PC-3 (cell line): Measurements from ENCODE around the gene BHLHE40. TPM values are rescaled to one million over a fixed set of nuclear protein-coding genes. Genes with fewer than 3 reads are reported as not detected.

ENCODE experiments used
- ATAC-seq: fragments of 200-7000 bp; cut with Tn5 transposase; 2 replicates; pipeline ENCODE4 v1.9.1; 2020; ENCODE audit warnings: mild to moderate bottlenecking, moderate library complexity
- BruUV-seq: library from RNA; stranded (reverse); fragments of 400-500 nt; replicated peaks from 2 replicates; lab custom pipeline; 2021; lab: Mats Ljungman, UMichigan
- CTCF ChIA-PET: fragments of 300-600 bp; sonication (Branson Sonifier 250); formaldehyde crosslinking; loops from one replicate; lab custom pipeline; 2022; ENCODE audit warnings: antibody characterized with exemption; lab: Charles Lee
- POLR2A ChIA-PET: fragments of 300-600 bp; sonication (Branson Sonifier 250); formaldehyde crosslinking; loops from one replicate; lab custom pipeline; 2022; ENCODE audit warnings: antibody characterized with exemption; ENCODE audit not compliant: unreplicated experiment; lab: Charles Lee
- DNase-seq: peaks from one replicate; pipeline ENCODE4 v3.0.0-alpha.2; 2015
- H2AFZ ChIP-seq: fragments of 300-600 bp; sonication (generic); 2 replicates; pipeline ENCODE4 v1.6.0; 2016; ENCODE audit warnings: antibody characterized with exemption, low read length
- H3F3A ChIP-seq: fragments of 300-600 bp; sonication (generic); one replicate; pipeline ENCODE4 v1.6.0; 2017; ENCODE audit warnings: antibody characterized with exemption, low read length, control low read depth, mild to moderate bottlenecking; ENCODE audit not compliant: unreplicated experiment
- H3K27ac ChIP-seq: fragments of 300-600 bp; sonication (generic); 2 replicates; pipeline ENCODE4 v1.5.1; 2016; ENCODE audit warnings: mild to moderate bottlenecking, low read length
- H3K27me3 ChIP-seq: fragments of 300-600 bp; sonication (generic); 2 replicates; pipeline ENCODE4 v1.6.1; 2016; ENCODE audit warnings: low read length, mixed read lengths
- H3K36me3 ChIP-seq: fragments of 300-600 bp; sonication (generic); 2 replicates; pipeline ENCODE4 v1.6.1; 2016; ENCODE audit warnings: low read depth, mixed run types, low read length, mixed read lengths
- H3K4me1 ChIP-seq: fragments of 300-600 bp; sonication (generic); 2 replicates; pipeline ENCODE4 v1.5.1; 2016; ENCODE audit warnings: low read length; ENCODE audit not compliant: insufficient read depth
- H3K4me2 ChIP-seq: fragments of 300-600 bp; sonication (generic); 2 replicates; pipeline ENCODE4 v1.6.0; 2016; ENCODE audit warnings: low read length
- H3K4me3 ChIP-seq: fragments of 300-600 bp; sonication (generic); 2 replicates; pipeline ENCODE4 v1.5.1; 2016; ENCODE audit warnings: mild to moderate bottlenecking, low read length, mixed read lengths
- H3K79me2 ChIP-seq: fragments of 300-600 bp; sonication (generic); 2 replicates; pipeline ENCODE4 v1.6.1; 2017; ENCODE audit warnings: low read length, mixed read lengths
- H3K9ac ChIP-seq: fragments of 300-600 bp; sonication (generic); 2 replicates; pipeline ENCODE4 v1.6.0; 2016; ENCODE audit warnings: mild to moderate bottlenecking, low read length
- H3K9me2 ChIP-seq: fragments of 300-600 bp; sonication (generic); replicated peaks from 2 replicates; pipeline ENCODE4 v1.6.1; 2016; ENCODE audit warnings: mixed run types, low read length, mixed read lengths
- H3K9me3 ChIP-seq: fragments of 300-600 bp; sonication (generic); 2 replicates; pipeline ENCODE4 v1.6.1; 2016; ENCODE audit warnings: low read length, mixed read lengths
- H4K20me1 ChIP-seq: fragments of 300-600 bp; sonication (generic); 2 replicates; pipeline ENCODE4 v1.6.1; 2016; ENCODE audit warnings: low read length, mixed read lengths
- EZH2 ChIP-seq: fragments of 300-600 bp; sonication (generic); IDR thresholded peaks from one replicate; pipeline ENCODE4 v1.6.1; 2017; ENCODE audit warnings: antibody characterized with exemption, mild to moderate bottlenecking, low read length; ENCODE audit not compliant: unreplicated experiment
- EZH2phosphoT487 ChIP-seq: fragments of 300-600 bp; sonication (generic); IDR thresholded peaks from 2 replicates; pipeline ENCODE4 v1.6.1; 2018; ENCODE audit warnings: mild to moderate bottlenecking, antibody characterized with exemption, low read length, borderline replicate concordance
- intact Hi-C: fragments of 100-400 bp; cut with micrococcal nuclease; formaldehyde crosslinking; loops from 2 replicates; pipeline ENCODE4 v1.9.0; 2023
- total RNA-seq: library from RNA; depleted of rRNA; stranded (reverse); fragments of >200 nt; gene quantifications from 2 replicates; pipeline ENCODE4 v1.2.3, GENCODE V29; 2014
- TF ChIP-seq, protein P1 (sequence below): fragments of 300-600 bp; sonication (generic); conservative IDR thresholded peaks from 2 replicates; pipeline ENCODE4 v1.5.1; 2017; ENCODE audit warnings: antibody characterized with exemption, low read depth, mild to moderate bottlenecking, low read length

Gene BHLHE40
- total RNA-seq, 1 experiment from 2014 or later: 256 TPM

DNA sequence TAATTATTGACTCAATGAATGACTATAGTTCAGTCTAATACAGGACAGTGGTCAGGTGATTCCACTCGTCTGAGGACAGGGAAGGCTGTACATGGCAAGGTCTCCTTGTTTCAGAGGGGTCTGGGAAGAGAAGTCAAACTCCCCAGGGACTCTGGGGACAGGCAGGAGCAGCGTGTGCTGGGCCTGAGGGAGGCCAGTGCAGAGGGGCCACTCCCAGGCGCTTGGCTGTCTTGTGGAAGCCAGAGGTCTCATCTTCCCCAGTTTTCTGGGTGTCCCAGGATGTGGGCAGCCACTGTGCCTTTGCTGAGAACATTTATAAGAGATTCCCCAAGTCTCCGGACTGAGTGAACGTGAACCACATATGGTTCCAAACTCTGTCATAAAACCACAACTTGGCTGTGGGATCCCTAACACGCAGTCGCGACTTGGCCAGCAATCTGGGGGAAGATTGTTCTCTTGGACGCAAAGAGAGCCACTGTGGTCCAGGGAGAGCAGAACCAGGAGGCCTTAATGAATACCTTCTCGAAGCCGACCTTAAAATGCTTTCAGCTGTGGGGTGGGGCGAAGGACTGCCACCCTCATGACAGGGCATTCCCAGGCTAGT lies 30.4 kb downstream of the BHLHE40 start:
- Histone ChIP-seq H3K9me2 (no peaks in the 10 kb centered on the region), H3F3A (no peaks in the 10 kb centered on the region), H2AFZ (no peak overlapping the region), H3K36me3 (no peaks in the 10 kb centered on the region), H3K9me3 (no peaks in the 10 kb centered on the region), H3K27ac (no peak overlapping the region), H3K4me2 (no peak overlapping the region), H4K20me1 (no peaks in the 10 kb centered on the region), H3K79me2 (no peaks in the 10 kb centered on the region), H3K4me1 (peaks cover 19% of the 10 kb centered on the region), H3K4me3 (no peak overlapping the region), H3K9ac (no peak overlapping the region), H3K27me3 (no peaks in the 10 kb centered on the region)
- ATAC-seq: no peak
- DNase-seq: no peak
- BruUV-seq: no TSS peak
- TF ChIP-seq EZH2phosphoT487 (no peak), EZH2 (no peak)
- TF ChIP-seq, protein P1, sequence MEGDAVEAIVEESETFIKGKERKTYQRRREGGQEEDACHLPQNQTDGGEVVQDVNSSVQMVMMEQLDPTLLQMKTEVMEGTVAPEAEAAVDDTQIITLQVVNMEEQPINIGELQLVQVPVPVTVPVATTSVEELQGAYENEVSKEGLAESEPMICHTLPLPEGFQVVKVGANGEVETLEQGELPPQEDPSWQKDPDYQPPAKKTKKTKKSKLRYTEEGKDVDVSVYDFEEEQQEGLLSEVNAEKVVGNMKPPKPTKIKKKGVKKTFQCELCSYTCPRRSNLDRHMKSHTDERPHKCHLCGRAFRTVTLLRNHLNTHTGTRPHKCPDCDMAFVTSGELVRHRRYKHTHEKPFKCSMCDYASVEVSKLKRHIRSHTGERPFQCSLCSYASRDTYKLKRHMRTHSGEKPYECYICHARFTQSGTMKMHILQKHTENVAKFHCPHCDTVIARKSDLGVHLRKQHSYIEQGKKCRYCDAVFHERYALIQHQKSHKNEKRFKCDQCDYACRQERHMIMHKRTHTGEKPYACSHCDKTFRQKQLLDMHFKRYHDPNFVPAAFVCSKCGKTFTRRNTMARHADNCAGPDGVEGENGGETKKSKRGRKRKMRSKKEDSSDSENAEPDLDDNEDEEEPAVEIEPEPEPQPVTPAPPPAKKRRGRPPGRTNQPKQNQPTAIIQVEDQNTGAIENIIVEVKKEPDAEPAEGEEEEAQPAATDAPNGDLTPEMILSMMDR: no peak
- ChIA-PET POLR2A (no interaction called here), CTCF (no interaction called here)
- intact Hi-C loops: no loop called here

DNA sequence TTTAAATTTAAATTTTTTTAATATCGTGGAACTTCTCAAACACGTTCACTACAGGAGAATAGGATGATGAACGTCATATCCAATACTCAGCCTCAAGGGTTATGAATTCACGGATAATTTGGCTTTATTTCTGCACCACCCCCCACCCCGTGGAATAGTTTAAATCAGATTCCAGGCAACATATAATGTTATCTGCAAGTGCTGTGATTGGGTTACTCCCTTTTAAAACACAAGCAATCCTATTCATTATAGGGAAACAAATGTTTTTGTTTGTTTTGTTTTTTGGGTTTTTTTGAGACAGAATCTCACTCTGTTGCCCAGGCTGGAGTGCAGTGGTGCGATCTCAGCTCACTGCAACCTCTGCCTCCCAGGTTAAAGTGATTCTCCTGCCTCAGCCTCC lies 30.9 kb downstream of the BHLHE40 start:
- no peak overlapping the region for H2AFZ ChIP-seq
- H3K27ac ChIP-seq: no peak overlapping the region
- no peaks in the 10 kb centered on the region for H3K9me3 ChIP-seq
- H3K9ac ChIP-seq: no peak overlapping the region
- ChIA-PET POLR2A (no interaction called here), CTCF (no interaction called here)
- intact Hi-C loops: no loop called here
- H4K20me1 ChIP-seq: no peaks in the 10 kb centered on the region
- ATAC-seq (no peak), DNase-seq (no peak)
- no TSS peak for BruUV-seq
- H3K36me3 ChIP-seq: no peaks in the 10 kb centered on the region
- H3K4me1 ChIP-seq: peaks cover 19% of the 10 kb centered on the region
- H3K27me3 ChIP-seq: no peaks in the 10 kb centered on the region
- no peak overlapping the region for H3K4me3 ChIP-seq
- no peaks in the 10 kb centered on the region for H3K9me2 ChIP-seq
- no peak overlapping the region for H3K4me2 ChIP-seq
- TF ChIP-seq EZH2 (no peak), EZH2phosphoT487 (no peak)
- TF ChIP-seq, protein P1: no peak
- H3K79me2 ChIP-seq: no peaks in the 10 kb centered on the region
- H3F3A ChIP-seq: no peaks in the 10 kb centered on the region

DNA sequence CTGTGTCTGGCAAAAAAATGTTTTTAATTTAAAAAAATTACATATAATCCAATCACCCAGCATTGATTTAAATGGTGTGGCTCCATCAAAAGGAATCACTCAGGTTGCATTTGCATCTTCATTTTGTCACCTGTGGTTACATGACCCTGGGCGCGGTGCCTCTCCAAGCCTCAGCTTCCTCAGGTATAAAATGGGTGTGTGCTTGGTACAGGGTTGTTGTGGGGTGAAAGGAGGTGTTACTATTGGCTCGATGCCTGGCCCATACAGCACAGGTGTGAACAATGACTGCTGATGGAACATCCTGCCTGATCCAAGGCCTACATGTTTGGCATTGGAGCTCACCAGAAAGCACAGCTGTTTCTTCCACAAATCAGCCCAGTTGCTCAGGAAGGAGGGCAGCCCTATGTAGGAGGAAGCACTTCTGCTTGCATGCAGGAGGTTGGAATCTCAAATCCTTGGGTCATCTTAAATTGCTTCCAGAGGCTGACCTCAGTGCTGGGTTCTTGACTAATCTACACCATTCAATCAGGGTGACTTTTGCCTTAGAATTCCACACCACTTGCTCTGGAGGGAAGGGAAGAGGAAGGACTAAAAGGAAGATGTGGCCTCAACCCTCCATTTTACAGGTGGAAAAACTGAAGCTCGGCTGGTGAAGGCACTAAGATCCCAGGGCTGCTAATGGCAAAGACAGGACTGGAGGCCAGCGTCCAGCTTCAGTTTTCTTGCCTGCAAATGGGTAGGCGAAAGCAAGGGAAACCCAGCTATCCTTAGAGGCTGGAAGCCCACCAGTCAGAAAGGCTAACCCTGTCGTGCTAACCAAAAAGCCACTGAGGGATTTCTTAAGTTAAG lies 31.7 kb downstream of the BHLHE40 start:
- Histone ChIP-seq H3K4me2 (no peak overlapping the region), H3K27ac (no peak overlapping the region), H2AFZ (no peak overlapping the region), H3K4me1 (peaks cover 20% of the 10 kb centered on the region), H3K9me2 (no peaks in the 10 kb centered on the region), H3K9me3 (no peaks in the 10 kb centered on the region), H3F3A (no peaks in the 10 kb centered on the region), H3K36me3 (no peaks in the 10 kb centered on the region), H3K9ac (no peak overlapping the region), H3K27me3 (no peaks in the 10 kb centered on the region), H3K79me2 (no peaks in the 10 kb centered on the region), H4K20me1 (no peaks in the 10 kb centered on the region), H3K4me3 (no peak overlapping the region)
- intact Hi-C loops: no loop called here
- BruUV-seq: no TSS peak
- no peak for ATAC-seq
- TF ChIP-seq EZH2phosphoT487: no peak
- TF ChIP-seq, protein P1: no peak
- DNase-seq: no peak
- ChIA-PET CTCF (no interaction called here), POLR2A (no interaction called here)
